ENCODE measurements around the gene ZFP82.

ZFP82 gene

DNA sequence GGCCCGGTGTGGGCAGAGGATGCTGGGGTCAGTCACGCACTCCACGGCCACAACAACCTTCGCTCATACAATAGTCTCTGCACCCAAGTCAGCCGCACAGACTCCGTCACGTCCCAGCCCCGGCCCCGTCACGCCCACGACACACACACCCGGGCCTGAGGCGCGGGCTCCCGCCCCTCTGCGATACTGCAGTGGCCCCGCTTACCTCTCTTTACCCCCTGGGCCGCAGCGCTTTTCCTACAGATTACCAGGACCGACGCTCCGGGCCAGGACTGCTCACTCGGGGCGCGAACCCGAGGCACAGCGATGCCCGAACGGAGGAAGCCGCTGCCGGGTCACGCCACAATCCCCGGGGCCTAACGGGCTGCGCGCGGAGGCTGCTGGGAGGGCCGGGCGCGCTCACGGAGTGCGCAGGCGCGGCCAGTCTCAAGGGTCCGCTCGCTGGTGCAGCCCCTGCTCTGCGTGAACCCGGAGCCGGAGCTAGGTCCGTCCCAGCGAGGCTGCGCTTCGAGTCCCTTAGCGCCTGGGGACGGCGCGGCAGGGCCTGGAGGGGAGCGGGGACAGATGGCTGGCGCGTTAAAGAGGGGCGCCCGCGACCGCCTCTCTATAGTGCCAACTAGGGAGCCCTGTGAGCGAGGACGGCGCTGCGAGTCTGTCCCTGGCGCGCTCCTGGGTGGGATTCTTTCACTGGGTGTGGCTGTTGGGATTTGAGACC, at the start of gene ZFP82:
Gene ZFP82, minus strand, starts transcription at position 358 of the 715 bp plus-strand sequence. CDS start 8,855 bp downstream, outside the sequence.
- DNase-seq, result peak; percentile 91

DNA sequence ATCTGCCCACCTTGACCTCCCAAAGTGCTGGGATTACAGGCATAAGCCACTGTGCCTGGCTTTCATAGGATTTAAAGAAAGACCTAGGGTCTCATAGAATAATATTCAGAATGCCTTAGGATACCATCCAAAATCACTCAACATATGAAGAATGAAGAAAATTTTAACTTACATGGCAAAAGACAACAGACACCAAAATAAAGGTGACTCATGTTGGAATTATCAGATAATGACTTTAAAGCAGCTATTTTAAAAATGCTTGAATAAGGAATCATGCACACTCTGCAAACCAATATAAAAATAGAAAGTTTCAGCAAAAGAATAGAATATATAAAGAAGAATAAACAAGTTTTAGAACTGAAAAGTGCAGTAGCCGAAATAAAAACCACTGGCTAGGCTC, 41.6 kb upstream of the ZFP82 start:
- no peak for DNase-seq

DNA sequence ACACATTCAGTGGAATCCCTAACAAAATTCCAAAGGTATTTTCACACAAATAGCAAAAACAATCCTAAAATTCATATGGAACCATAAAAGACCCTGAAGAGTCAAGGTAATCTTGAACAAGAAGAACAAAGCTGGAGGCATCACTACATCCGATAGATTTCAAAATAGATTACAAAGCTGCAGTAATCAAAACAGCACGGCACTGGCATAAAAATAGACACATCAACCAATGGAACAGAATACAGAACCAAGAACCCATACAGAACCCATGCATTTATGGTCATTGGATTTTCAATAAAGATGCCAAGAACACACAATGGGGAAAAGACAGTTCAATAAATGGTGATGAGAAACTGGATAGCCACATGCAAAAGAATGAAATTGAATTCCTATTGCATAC, 38.4 kb upstream of the ZFP82 start:
- no peak for DNase-seq

DNA sequence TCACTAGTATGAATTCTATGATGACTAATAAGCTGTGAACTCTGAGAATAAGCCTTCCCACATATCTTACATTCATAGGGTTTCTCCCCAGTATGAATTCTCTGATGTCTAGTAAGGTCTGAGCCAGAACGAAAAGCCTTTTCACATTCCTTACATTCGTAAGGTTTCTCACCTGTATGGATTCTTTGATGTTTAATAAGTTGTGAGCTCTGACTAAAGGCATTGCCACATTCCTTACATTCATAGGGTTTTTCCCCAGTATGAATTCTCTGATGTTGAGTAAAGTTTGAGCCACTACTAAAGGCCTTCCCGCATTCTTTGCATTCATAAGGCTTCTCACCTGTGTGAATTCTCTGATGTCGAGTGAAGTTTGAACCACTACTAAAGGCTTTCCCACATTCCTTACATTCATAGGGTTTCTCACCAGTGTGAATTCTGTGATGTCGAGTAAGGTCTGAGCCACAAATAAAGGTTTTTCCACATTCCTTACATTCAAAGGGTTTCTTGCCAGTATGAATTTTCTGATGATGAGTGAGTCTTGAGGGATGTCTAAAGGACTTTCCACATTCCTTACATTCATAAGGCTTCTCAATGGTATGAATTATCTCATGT, 30.7 kb upstream of the ZFP82 start:
- DNase-seq, result no peak

DNA sequence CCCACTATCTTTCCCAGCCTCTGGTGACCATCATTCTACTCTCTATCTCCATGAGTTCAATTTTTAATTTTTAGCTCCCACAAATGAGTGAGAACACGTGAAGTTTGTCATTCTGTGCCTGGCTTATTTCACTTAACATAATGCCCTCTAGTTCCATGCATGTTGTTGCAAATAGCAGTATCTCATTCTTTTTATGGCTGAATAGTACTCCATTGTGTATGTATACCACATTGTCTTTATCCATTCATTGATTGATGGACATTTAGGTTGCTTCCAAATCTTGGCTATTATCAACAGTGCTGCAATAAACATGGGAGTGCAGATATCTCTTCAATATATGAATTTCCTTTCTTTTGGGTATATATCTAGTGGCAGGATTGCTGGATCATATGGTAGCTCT, 22.9 kb upstream of the ZFP82 start:
- DNase-seq, result no peak

DNA sequence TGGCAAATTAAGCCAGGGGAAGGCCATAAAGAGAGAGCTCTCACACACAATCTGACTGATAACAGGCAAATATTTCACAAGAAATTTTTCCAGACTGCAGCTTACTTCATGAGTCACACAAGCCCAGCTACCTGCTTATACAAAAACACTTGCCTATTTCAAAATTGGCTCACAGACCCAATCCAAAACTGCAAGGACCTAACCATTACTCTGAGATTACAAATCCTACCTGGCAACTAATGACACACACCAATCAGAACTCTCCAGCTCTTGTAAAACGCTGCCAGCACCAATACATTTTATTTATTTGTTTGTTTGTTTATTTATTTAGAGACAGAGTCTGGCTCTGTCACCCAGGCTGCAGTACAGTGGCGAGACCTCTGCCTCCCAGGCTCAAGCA, 18.1 kb upstream of the ZFP82 start:
- DNase-seq, result no peak

DNA sequence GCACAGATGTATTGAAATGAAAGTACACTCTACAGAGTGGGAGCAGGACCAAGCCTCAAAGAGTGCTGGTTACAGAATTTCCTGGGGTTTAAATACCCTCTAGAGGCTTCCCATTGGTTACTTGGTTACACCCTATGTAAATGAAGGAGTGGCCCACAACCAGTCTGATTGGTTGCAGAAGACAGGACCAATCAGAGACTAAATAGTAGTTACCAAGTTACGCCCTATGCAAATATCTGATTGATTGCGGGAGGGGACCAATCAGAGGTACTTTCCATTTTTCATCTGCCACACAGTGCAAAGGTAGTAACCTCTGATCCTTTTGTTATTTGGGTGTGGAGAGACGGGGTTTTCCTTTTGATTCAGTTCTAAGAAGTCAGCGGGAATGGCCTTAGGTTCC, 5.5 kb upstream of the ZFP82 start:
- no peak for DNase-seq

DNA sequence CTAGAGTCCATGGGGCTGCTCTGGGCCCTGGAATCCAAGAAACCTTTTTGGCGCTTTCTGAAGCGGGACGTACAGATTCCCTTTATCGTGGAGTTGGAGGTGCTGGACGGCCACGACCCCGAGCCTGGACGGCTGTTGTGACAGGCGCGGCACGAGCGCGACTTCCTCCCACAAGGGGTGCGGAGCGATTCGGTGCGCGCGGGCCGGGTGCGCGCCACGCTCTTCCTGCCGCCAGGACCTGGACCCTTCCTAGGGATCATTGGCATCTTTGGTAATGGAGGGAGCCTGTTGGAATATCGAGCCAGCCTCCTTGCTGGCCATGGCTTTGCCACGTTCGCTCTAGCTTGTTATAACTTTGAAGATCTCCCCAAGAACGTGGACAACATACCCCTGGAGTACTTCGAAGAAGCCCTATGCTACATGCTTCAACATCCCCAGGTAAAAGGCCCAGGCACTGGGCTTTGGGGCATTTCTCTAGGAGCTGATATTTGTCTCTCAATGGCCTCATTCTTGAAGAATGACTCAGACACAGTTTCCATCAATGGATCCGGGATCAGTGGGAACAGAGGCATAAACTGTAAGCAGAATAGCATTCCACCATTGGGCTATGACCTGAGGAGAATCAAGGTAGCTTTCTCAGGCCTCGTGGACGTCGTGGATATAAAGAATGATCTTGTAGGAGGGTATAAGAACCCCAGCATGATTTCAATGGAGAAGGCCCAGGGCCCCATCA, 3.5 kb upstream of the ZFP82 start:
- DNase-seq, result no peak

DNA sequence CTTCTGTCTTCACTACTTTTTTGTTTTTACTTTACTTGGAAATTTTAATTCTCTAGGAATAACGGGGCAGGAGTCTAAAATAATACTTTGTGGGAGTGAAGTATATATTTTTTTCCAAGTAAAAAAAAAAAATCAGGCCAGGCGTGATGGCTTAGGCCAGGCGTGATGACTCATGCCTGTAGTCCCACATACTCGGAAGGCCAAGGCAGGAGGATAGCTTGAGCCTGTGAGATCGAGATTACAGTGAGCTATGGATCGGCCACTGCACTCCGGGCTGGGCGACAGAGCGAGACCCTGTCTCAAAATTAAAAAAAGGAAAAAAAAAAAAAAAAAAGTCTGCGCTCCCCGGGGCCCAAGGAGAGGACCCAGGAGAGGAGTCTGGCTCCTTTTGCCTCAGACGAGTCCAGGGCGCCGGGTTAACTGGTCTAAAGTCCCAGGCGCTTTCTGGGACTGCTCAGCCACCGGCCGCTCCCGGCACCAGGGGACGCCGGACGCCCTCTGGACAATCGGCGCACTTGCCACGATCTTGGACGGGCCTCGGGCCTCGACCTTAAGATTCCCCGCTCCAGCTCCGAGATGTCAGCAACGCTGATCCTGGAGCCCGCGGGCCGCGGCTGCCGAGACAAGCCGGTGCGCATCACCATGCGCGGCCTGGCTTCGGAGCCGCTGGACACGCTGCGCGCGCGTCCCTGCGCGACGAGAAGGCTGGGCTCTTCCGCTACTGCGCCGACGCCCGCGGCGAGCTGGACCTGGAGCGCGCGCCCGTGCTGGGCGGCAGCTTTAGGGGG, 2.7 kb upstream of the ZFP82 start:
- no peak for DNase-seq

DNA sequence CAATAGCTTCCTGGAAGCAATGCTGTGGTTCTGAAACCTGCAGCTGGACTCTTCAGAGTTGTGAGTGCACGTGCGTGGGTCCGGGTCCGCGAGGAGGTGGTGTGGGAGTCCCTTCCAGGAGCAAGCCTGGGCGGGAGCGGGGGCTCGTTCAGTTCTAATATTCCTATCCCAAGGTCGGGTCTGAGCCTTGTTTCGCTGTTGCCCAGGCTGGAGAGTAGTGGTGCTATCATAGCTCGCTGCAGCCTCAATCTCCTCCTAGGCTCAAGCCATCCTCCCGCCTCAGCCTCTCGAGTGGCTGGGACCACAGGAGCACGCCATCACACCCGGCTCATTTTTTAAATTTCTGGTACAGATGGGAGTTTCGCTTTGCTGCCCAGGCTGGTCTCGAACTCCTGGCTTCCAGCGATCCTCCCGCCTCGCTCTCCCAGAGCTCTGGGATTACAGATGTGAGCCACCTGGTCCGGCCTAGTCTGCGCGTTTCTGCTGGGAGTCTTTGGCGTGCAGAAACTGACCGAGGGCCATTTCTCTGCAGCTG, 625 bp downstream of the ZFP82 start:
- no peak for DNase-seq

DNA sequence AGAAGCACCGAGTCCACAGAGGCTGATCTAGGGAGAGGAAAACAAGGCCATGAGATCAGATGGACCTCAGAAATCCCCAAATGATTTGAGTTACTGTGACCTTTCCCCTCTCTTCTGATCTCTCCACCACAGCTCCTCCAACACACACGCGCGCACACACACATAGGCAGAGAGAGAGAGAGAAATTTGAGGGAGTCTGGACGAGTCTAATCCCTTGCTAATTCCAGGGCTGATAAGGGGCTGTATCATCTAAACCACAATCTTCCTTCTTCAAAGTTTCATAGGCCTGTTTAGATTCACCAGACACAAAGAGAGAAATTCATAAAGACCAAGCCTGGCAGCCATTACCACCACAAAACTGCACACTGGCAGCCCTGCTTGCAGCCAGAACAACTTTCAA, 8.6 kb downstream of the ZFP82 start:
- DNase-seq, result no peak

DNA sequence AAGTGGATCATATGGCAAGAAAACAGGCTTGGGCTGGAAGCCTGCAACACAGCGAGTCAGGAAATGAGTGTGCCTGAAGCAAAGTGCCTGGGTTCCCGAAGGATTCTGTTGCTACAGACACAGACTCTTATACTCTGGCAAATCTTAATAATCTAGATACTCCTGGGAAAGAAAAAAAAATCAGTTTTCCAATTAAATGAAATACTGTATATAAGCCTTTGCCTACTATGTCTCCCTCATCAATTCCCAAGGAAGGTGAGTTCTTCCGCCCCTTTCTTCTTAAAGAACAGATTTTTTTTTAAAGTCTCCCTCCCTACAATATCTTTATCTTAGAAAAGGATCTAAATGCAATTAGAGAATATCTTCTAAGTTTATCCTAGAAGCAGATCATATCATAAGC, 10.3 kb downstream of the ZFP82 start:
- DNase-seq, result no peak

DNA sequence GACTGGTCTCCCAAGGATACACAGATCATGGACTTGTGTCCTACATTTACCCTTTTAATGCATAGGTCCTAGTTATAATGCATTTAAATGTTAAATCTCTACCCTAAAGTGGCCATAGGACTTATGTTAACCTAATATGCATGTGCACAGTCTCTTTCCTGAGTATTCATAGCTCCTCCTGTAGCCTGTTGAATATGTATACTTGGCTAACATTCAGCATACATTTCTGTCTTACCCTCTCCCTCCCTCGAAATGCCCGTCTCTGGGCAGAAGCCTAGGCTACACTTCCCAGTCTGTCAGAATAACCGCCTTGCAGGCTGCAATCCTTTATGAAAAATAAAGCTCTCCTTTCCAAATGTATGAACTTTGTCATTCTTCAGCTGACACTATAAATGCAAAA, 13.9 kb downstream of the ZFP82 start:
- no peak for DNase-seq

DNA sequence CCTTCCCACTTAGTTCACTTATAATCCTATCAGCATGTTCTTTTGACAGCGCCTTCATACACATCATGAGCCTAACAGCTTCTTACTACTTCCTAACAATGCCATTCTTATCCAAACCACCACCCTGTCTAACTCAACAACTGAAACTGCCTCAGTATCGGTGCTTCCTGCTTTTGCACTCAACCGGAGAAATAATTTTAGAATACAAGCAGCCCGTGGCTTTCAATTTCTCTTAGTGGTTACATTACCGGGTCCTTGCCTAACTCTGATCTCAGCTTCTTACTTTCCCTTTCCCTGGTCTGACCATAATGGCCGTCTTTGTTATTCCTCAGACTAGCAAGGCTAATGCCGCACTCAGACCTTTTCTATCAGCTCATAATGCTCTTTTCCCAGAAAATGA, 17.0 kb downstream of the ZFP82 start:
- no peak for DNase-seq

DNA sequence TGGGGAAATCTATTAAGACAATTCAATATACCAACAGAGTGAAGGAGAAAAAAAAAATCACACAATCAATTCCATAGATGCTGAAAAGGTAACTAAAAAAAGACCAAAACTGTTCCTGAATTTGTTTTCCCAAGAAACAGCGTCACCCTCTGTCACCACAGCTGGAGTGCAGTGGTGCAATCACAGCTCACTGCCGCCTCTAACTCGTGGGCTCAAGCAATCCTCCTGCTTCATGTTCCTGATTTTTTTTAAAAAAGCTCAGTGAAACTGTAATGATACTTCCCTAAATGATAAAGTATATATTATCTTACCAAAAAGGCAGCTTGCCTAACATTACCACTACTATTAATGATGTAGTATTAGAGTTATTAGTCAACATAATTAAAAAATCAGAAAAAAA, 19.9 kb downstream of the ZFP82 start:
- DNase-seq, result no peak

DNA sequence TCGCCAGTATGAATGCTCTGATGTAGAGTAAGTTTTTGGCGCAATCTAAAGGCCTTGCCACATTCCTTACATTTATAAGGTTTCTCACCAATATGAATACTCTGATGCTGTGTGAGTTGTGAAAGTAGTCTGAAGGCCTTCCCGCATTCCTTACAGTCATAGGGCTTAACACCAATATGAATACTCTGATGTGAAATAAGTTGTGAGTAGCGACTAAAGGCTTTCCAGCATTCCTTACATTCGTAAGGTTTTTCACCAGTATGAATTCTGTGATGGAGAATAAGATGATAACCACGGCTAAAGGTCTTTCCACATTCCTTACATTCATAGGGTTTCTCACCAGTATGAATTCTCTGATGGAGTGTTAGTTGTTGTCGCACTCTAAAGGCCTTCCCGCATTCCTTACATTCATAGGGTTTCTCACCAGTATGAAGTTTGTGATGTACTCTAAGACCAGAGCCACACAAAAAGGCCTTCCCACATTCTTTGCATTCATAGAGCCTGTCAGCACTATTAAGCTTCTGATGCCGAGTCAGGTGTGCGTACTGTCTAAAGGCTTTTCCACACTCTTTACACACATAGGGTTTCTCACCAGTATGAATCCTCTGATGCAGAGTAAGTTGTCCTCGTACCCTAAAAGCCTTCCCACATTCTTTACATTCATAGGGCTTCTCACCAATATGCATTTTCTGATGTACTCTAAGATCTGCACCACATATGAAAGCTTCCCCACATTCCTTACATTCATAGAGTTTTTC, 25.3 kb downstream of the ZFP82 start:
- DNase-seq, result no peak

DNA sequence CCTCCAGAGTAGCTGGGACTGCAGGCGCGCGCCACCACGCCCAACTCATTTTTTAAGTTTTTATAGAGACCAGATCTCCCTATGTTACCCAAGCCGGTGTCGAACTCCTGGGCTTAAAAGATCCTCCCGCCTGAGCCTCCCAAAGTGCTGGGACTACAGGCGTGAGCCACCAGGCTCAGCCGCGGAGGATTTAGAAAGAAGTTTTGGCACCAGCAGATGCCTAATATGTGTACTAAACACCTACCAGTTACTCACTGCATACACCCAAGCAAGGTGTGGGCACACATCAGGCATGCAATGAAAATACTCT, 39.0 kb downstream of the ZFP82 start:
- no peak for DNase-seq

DNA sequence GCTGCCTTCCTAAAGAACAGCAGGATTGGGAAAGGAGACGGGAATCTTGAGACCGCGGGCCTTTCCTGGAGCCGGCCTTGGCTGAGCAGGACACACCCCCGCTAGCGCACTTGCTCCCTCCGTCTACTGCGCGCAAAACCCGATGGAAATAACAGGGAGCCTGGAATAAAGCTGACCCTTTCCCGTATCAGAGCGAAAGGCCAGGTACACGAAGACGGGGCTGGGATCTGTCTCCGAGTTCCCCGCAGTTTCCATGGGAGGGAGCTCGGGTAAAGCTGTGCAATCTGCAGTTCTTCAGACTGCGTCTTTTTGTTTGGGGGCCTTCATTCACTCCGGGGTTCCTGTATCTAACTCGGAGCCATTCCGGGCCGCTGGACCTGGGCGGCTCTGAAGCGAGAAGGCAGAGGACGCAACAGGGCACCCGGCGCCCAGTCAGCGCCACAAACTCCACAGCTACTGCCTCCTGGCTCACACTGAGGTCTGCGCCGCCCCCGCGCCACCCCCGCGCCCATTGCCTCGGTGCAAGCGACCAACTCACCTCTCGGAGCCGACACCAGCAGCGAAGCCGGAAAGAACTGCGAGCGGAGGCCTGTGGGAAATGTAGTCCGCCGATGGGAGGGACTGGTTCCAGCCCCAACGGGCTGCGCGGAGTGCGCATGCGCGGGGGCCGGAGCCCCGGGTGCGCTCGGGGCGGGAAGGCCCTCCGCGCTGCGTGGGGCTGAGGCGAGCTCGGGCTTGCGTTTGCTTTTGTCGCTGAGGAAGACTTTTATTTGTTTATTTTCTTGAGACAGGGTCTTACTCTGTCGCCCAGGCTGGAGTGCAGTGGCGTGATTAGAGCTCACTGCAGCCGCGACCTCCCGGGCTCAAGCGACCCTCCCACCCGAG, 39.6 kb downstream of the ZFP82 start, which contains the start of gene ZFP14:
Gene ZFP14, minus strand, starts transcription at position 577 of the 885 bp plus-strand sequence. CDS start 11,309 bp downstream, outside the sequence.
- peak; percentile 98 for DNase-seq

DNA sequence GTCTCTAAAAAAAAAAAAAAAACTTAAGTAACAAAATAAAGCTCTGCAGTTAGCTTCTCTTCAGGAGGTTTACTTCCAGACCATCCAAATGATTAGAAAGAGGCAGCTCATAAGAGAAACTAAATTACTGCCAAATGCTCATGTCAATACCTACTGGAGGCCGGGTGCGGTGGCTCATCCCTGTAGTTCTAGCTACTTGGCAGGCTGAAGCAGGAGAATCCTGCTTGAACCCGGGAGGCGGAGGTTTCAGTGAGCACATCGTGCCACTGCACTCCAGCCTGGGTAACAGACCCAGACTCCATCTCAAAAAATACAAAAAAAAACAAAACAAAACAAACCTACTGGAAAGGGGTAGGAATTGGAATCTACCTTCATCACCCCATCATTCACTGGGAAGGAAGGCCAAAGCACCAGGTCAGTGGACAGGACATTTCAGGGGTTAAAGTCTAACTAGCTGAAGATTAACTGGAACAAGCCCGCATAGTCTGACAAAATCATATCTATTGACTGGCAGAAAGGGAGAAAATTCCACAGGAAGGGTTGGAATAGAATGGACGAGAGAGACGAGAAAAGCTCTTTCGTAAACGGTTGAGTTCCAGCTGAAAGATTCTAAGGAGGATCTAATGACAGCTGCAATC, 40.8 kb downstream of the ZFP82 start:
- DNase-seq, result no peak

DNA sequence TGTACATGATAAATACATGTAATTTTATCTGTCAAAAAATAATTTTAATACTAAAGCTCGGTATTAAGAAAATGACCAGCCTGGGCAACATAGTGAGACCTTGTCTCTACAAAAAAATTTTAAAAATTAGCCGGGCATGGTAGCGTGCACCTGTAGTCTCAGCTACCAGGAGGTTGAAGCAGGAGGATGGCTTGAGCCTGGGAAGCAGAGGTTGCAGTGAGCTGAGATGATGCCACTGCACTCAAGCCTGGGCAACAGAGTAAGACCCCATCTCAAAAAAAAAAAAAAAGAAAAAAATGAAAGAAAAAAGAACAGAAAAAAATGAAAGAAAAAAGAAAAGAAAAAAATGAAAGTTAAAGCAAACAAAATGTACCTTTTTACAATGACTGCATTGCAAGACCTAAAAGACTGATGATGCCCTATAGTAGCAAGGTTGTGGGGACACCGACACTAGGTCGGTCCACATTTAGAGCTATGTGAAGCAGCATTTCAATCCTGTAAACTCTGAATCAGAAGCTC, 44.7 kb downstream of the ZFP82 start:
- no peak for DNase-seq

DNA sequence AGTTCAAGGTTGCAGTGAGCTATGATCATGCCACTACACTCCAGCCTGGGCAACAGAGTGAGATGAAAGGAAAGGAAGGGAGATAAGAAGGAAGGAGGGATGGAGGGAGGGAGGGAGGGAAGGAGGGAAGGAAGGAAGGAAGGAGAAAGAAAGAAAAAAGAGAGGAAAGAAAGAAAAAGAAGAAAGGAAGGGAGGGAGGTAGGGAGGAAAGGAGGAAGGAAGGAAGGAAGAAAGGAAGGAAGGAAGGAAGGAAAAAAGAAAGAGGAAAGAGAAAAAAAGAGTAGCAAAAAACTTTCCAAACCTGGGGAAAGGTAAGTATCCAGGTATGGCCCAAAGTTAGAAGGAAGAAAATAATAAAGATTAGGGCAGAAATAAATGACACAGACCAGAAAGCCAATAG, 46.6 kb downstream of the ZFP82 start:
- no peak for DNase-seq
